ENCODE data around the gene WNT2.

WNT2 gene

GRCh38 chr7:117237646-117238045 lies 85.2 kb downstream of the WNT2 start:
- Histone ChIP-seq H2AFZ (ENCODE audit: low read depth, low read length, severe bottlenecking) (no peak overlapping the region), H3K9ac (ENCODE audit: low read length) (no peak overlapping the region), H4K20me1 (ENCODE audit: low read depth, low read length) (no peaks in the 10 kb centered on the region), H3K4me3 (ENCODE audit: insufficient read depth, low read length, poor library complexity, severe bottlenecking) (no peak overlapping the region), H3K27ac (ENCODE audit: low read depth, low read length) (no peak overlapping the region), H3K36me3 (ENCODE audit: low read length) (no peaks in the 10 kb centered on the region), H3K27me3 (ENCODE audit: low read length) (no peaks in the 10 kb centered on the region), H3K9me3 (ENCODE audit: insufficient read depth, low read length) (no peaks in the 10 kb centered on the region), H3F3A (ENCODE audit: insufficient read depth) (no peaks in the 10 kb centered on the region), H3K4me2 (ENCODE audit: low read depth, low read length, poor library complexity, severe bottlenecking) (no peak overlapping the region), H3K9me2 (replicated peaks; ENCODE audit: insufficient read depth, low read length) (no peaks in the 10 kb centered on the region), H3K79me2 (ENCODE audit: insufficient read depth, low read length) (no peaks in the 10 kb centered on the region)
- TF ChIP-seq CTCF (IDR thresholded peaks at IDR 0.05; ENCODE audit: insufficient read depth, low read length, poor library complexity, severe bottlenecking) (no peak), EZH2phosphoT487 (conservative IDR thresholded peaks at IDR 0.05; ENCODE audit: low read length) (no peak)

GRCh38 chr7:117231047-117231359 lies 91.9 kb downstream of the WNT2 start:
- Histone ChIP-seq H3K27ac (ENCODE audit: low read depth, low read length) (no peak overlapping the region), H2AFZ (ENCODE audit: low read depth, low read length, severe bottlenecking) (no peak overlapping the region), H3K4me3 (ENCODE audit: insufficient read depth, low read length, poor library complexity, severe bottlenecking) (no peak overlapping the region), H3K27me3 (ENCODE audit: low read length) (no peaks in the 10 kb centered on the region), H3F3A (ENCODE audit: insufficient read depth) (no peaks in the 10 kb centered on the region), H3K4me2 (ENCODE audit: low read depth, low read length, poor library complexity, severe bottlenecking) (no peak overlapping the region), H3K36me3 (ENCODE audit: low read length) (no peaks in the 10 kb centered on the region), H4K20me1 (ENCODE audit: low read depth, low read length) (no peaks in the 10 kb centered on the region), H3K79me2 (ENCODE audit: insufficient read depth, low read length) (no peaks in the 10 kb centered on the region), H3K9me2 (replicated peaks; ENCODE audit: insufficient read depth, low read length) (no peaks in the 10 kb centered on the region), H3K9me3 (ENCODE audit: insufficient read depth, low read length) (no peaks in the 10 kb centered on the region), H3K9ac (ENCODE audit: low read length) (no peak overlapping the region)
- no peak for TF ChIP-seq EZH2phosphoT487 (conservative IDR thresholded peaks at IDR 0.05; ENCODE audit: low read length)

GRCh38 chr7:117230276-117231046 lies 92.4 kb downstream of the WNT2 start:
- Histone ChIP-seq H3K9ac (ENCODE audit: low read length) (no peak overlapping the region), H3K4me3 (ENCODE audit: insufficient read depth, low read length, poor library complexity, severe bottlenecking) (no peak overlapping the region), H3K79me2 (ENCODE audit: insufficient read depth, low read length) (no peaks in the 10 kb centered on the region), H3F3A (ENCODE audit: insufficient read depth) (no peaks in the 10 kb centered on the region), H2AFZ (ENCODE audit: low read depth, low read length, severe bottlenecking) (no peak overlapping the region), H3K27me3 (ENCODE audit: low read length) (no peaks in the 10 kb centered on the region), H3K9me2 (replicated peaks; ENCODE audit: insufficient read depth, low read length) (no peaks in the 10 kb centered on the region), H3K4me2 (ENCODE audit: low read depth, low read length, poor library complexity, severe bottlenecking) (no peak overlapping the region), H4K20me1 (ENCODE audit: low read depth, low read length) (no peaks in the 10 kb centered on the region), H3K9me3 (ENCODE audit: insufficient read depth, low read length) (no peaks in the 10 kb centered on the region), H3K27ac (ENCODE audit: low read depth, low read length) (no peak overlapping the region), H3K36me3 (ENCODE audit: low read length) (no peaks in the 10 kb centered on the region)
- no peak for TF ChIP-seq EZH2phosphoT487 (conservative IDR thresholded peaks at IDR 0.05; ENCODE audit: low read length)
- no peak for TF ChIP-seq CTCF (IDR thresholded peaks at IDR 0.05; ENCODE audit: insufficient read depth, low read length, poor library complexity, severe bottlenecking)

GRCh38 chr7:117229350-117229749 lies 93.5 kb downstream of the WNT2 start:
- H3K9me3 ChIP-seq (ENCODE audit: insufficient read depth, low read length) = no peaks in the 10 kb centered on the region
- H2AFZ ChIP-seq (ENCODE audit: low read depth, low read length, severe bottlenecking) = no peak overlapping the region
- no peak for TF ChIP-seq CTCF (IDR thresholded peaks at IDR 0.05; ENCODE audit: insufficient read depth, low read length, poor library complexity, severe bottlenecking)
- TF ChIP-seq EZH2phosphoT487 (conservative IDR thresholded peaks at IDR 0.05; ENCODE audit: low read length) = no peak
- H3K4me2 ChIP-seq (ENCODE audit: low read depth, low read length, poor library complexity, severe bottlenecking) = no peak overlapping the region
- no peak overlapping the region for H3K9ac ChIP-seq (ENCODE audit: low read length)
- no peak overlapping the region for H3K4me3 ChIP-seq (ENCODE audit: insufficient read depth, low read length, poor library complexity, severe bottlenecking)
- no peaks in the 10 kb centered on the region for H3K27me3 ChIP-seq (ENCODE audit: low read length)
- H3K36me3 ChIP-seq (ENCODE audit: low read length) = no peaks in the 10 kb centered on the region
- H4K20me1 ChIP-seq (ENCODE audit: low read depth, low read length) = no peaks in the 10 kb centered on the region
- H3F3A ChIP-seq (ENCODE audit: insufficient read depth) = no peaks in the 10 kb centered on the region
- H3K9me2 ChIP-seq (replicated peaks; ENCODE audit: insufficient read depth, low read length) = no peaks in the 10 kb centered on the region
- no peak overlapping the region for H3K27ac ChIP-seq (ENCODE audit: low read depth, low read length)
- no peaks in the 10 kb centered on the region for H3K79me2 ChIP-seq (ENCODE audit: insufficient read depth, low read length)
